ENCODE results near the gene URB2. TPM values are rescaled to one million over a fixed set of nuclear protein-coding genes. Genes with fewer than 3 reads are reported as not detected.

The URB2 gene
- 1.9 and 3.5 TPM in 2 replicates for polyA plus RNA-seq

DNA sequence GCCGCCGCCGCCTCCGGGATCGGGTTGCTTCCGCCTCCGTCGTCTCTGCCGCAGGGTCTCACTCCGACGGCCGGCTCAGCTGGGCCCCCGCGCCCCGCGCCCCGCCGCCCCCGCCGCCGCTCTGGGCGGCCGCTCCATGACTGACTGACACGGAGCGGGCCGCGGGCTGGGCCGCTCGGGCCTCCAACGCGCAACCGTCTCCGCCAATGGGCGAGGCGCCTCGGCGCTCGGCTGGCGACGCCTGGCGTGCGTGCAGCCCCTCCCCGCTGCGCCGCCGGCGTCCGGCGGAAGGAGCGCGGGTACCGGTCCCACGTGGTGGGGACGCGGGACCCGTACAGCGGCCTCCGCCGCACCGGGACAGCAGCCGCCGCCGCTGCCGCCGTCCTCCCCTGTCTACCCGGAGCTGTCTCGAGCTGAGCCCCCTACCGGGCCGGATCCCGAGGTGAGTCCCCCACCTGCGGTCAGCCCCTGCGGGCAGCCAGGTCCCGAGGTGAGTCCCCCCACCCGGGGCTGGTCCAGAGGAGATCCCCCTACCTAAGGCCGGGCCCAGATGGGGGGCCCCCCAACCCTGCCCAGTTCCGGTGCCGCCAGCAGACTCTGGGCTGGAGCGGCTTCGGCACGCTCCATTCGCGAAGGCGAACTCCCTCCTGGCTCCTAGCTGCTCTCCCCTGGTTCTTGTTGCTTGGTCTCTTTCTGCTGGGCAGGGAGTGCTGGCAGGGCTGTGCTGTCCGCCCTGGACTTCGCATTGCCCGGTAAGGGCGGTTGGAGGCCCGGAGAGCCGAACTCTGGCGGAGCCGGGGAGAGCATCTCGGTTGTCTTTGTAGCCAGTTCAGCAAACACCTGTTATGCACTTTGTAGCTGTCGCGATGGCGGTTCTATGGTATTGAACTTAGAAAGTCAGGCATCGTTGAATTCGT lies at the start of gene URB2, which contains the start of gene TAF5L:
TSS of gene URB2 (plus strand) at position 333 of the 917 bp plus-strand sequence. CDS start 1,387 bp downstream, outside the sequence.
TSS of gene TAF5L (minus strand) at position 208 of the 917 bp plus-strand sequence. CDS start 11,640 bp downstream, outside the sequence.

Other genes with a start within 250 kb of the URB2 start
- gene ACTA1, start 192.2 kb upstream of the URB2 start, polyA plus RNA-seq = 1.1 and 4.0 TPM in 2 replicates
- 25.0 and 27.9 TPM in 2 replicates for gene NUP133, start 117.9 kb upstream of the URB2 start, polyA plus RNA-seq
- 4.4 and 5.5 TPM in 2 replicates for gene ABCB10, start 67.5 kb upstream of the URB2 start, polyA plus RNA-seq
- 2.7 and 3.8 TPM in 2 replicates for gene TAF5L, start 125 bp upstream of the URB2 start, polyA plus RNA-seq

Measured in Purkinje cell (primary cell).